Hepatocyte (in vitro differentiated cells): ENCODE measurements around the gene PTPRM. TPM values are rescaled to one million over a fixed set of nuclear protein-coding genes. Genes with fewer than 3 reads are reported as not detected.

Source experiments
- DNase-seq: peaks from one replicate; pipeline ENCODE4 v3.0.0-alpha.2; 2016; ENCODE audit warnings: low spot score
- H2AFZ ChIP-seq: fragments of 200-600 bp; sonication (generic); 2 replicates; pipeline ENCODE4 v1.6.0; 2016; ENCODE audit warnings: antibody characterized with exemption, mild to moderate bottlenecking
- H3K27ac ChIP-seq: fragments of 200-600 bp; sonication (generic); 2 replicates; pipeline ENCODE4 v1.5.1; 2016; ENCODE audit warnings: mild to moderate bottlenecking
- H3K27me3 ChIP-seq: fragments of 200-600 bp; sonication (generic); 2 replicates; pipeline ENCODE4 v1.6.1; 2016
- H3K36me3 ChIP-seq: fragments of 200-600 bp; sonication (generic); replicated peaks from 2 replicates; pipeline ENCODE4 v1.5.1; 2016; ENCODE audit warnings: low read depth; ENCODE audit not compliant: insufficient read depth
- H3K4me1 ChIP-seq: fragments of 200-600 bp; sonication (generic); 2 replicates; pipeline ENCODE4 v1.5.1; 2016; ENCODE audit warnings: mild to moderate bottlenecking, moderate library complexity; ENCODE audit not compliant: insufficient read depth
- H3K4me2 ChIP-seq: fragments of 200-600 bp; sonication (generic); 2 replicates; pipeline ENCODE4 v1.6.0; 2016
- H3K4me3 ChIP-seq: fragments of 200-600 bp; sonication (generic); 2 replicates; pipeline ENCODE4 v1.5.1; 2016; ENCODE audit warnings: mild to moderate bottlenecking
- H3K79me2 ChIP-seq: fragments of 200-600 bp; sonication (generic); 2 replicates; pipeline ENCODE4 v1.6.0; 2017; ENCODE audit warnings: mild to moderate bottlenecking
- H3K9me2 ChIP-seq: fragments of 200-600 bp; sonication (generic); replicated peaks from 2 replicates; pipeline ENCODE4 v1.6.0; 2017; ENCODE audit warnings: mild to moderate bottlenecking; ENCODE audit not compliant: insufficient read depth
- H3K9me3 ChIP-seq: fragments of 200-600 bp; sonication (generic); 2 replicates; pipeline ENCODE4 v1.5.1; 2016; ENCODE audit warnings: low read depth, mild to moderate bottlenecking
- H4K20me1 ChIP-seq: fragments of 200-600 bp; sonication (generic); 2 replicates; pipeline ENCODE4 v1.6.0; 2016; ENCODE audit warnings: mild to moderate bottlenecking; ENCODE audit not compliant: insufficient read depth, poor library complexity, severe bottlenecking
- EZH2 ChIP-seq: fragments of 200-600 bp; sonication (generic); IDR thresholded peaks from 2 replicates; pipeline ENCODE4 v1.6.1; 2016; ENCODE audit warnings: antibody characterized with exemption, mild to moderate bottlenecking, borderline replicate concordance
- EZH2phosphoT487 ChIP-seq: fragments of 200-600 bp; sonication (generic); IDR thresholded peaks from one replicate; pipeline ENCODE4 v1.6.1; 2018; ENCODE audit warnings: antibody characterized with exemption, mild to moderate bottlenecking, low read depth, moderate library complexity; ENCODE audit not compliant: unreplicated experiment, severe bottlenecking
- WGBS: methylation state at CpG from one replicate; pipeline ENCODE4 v1.1.6; 2016; ENCODE audit warnings: low lambda C conversion rate; ENCODE audit errors: missing lambda C conversion rate; 5-methylcytosine and 5-hydroxymethylcytosine counted together
- polyA plus RNA-seq: library from polyadenylated mRNA; unstranded; fragments of >200 nt; fragmentation: Nextera tagmentation; extraction: Ambion mirVana; gene quantifications from 2 replicates; pipeline ENCODE4 v1.2.1, GENCODE V29; 2016
- total RNA-seq: library from RNA; depleted of rRNA; stranded (reverse); fragments of >200 nt; gene quantifications from 2 replicates; pipeline ENCODE4 v1.2.3, GENCODE V29; 2014
- TF ChIP-seq, protein P1 (sequence below): fragments of 200-600 bp; sonication (generic); IDR thresholded peaks from 2 replicates; pipeline ENCODE4 v1.5.1; 2016; ENCODE audit warnings: antibody characterized with exemption, mild to moderate bottlenecking; ENCODE audit not compliant: poor library complexity

Gene PTPRM
- total and polyA plus RNA-seq, 2 experiments from 2014 or later, result 26.1 to 47.4 TPM

- H2AFZ ChIP-seq, result no peak overlapping the region
- no peak overlapping the region for H3K4me2 ChIP-seq
- H4K20me1 ChIP-seq, result peaks cover 5% of the 10 kb centered on the region
- no peaks in the 10 kb centered on the region for H3K9me2 ChIP-seq
- H3K27ac ChIP-seq, result no peak overlapping the region
- WGBS, result 84% methylated on average over 2 of the region's 2 CpGs
- H3K4me1 ChIP-seq, result peaks cover 5% of the 10 kb centered on the region
- H3K36me3 ChIP-seq, result no peaks in the 10 kb centered on the region
- H3K9me3 ChIP-seq, result no peaks in the 10 kb centered on the region
- H3K27me3 ChIP-seq, result no peaks in the 10 kb centered on the region
- no peak overlapping the region for H3K4me3 ChIP-seq
- H3K79me2 ChIP-seq, result peaks cover 82% of the 10 kb centered on the region
- TF ChIP-seq, protein P1, sequence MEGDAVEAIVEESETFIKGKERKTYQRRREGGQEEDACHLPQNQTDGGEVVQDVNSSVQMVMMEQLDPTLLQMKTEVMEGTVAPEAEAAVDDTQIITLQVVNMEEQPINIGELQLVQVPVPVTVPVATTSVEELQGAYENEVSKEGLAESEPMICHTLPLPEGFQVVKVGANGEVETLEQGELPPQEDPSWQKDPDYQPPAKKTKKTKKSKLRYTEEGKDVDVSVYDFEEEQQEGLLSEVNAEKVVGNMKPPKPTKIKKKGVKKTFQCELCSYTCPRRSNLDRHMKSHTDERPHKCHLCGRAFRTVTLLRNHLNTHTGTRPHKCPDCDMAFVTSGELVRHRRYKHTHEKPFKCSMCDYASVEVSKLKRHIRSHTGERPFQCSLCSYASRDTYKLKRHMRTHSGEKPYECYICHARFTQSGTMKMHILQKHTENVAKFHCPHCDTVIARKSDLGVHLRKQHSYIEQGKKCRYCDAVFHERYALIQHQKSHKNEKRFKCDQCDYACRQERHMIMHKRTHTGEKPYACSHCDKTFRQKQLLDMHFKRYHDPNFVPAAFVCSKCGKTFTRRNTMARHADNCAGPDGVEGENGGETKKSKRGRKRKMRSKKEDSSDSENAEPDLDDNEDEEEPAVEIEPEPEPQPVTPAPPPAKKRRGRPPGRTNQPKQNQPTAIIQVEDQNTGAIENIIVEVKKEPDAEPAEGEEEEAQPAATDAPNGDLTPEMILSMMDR, result no peak
- TF ChIP-seq EZH2, result no peak
- no peak for TF ChIP-seq EZH2phosphoT487
- no peak for DNase-seq
These were observed 5.7 kb downstream of the PTPRM start for GRCh38 chr18:7572822-7573221.

GRCh38 chr18:7575465-7576028 is 8.4 kb downstream of the PTPRM start:
- no peak overlapping the region for H3K27ac ChIP-seq
- H4K20me1 ChIP-seq, result no peaks in the 10 kb centered on the region
- H2AFZ ChIP-seq, result no peak overlapping the region
- no peaks in the 10 kb centered on the region for H3K36me3 ChIP-seq
- H3K4me2 ChIP-seq, result no peak overlapping the region
- no peaks in the 10 kb centered on the region for H3K27me3 ChIP-seq
- H3K4me1 ChIP-seq, result peaks cover 6% of the 10 kb centered on the region
- TF ChIP-seq, protein P1, result no peak
- TF ChIP-seq EZH2phosphoT487 (no peak), EZH2 (no peak)
- peaks cover 81% of the 10 kb centered on the region for H3K79me2 ChIP-seq
- H3K9me2 ChIP-seq, result no peaks in the 10 kb centered on the region
- no peaks in the 10 kb centered on the region for H3K9me3 ChIP-seq
- H3K4me3 ChIP-seq, result no peak overlapping the region
- 88% methylated on average over 2 of the region's 2 CpGs for WGBS
- no peak for DNase-seq

DNA sequence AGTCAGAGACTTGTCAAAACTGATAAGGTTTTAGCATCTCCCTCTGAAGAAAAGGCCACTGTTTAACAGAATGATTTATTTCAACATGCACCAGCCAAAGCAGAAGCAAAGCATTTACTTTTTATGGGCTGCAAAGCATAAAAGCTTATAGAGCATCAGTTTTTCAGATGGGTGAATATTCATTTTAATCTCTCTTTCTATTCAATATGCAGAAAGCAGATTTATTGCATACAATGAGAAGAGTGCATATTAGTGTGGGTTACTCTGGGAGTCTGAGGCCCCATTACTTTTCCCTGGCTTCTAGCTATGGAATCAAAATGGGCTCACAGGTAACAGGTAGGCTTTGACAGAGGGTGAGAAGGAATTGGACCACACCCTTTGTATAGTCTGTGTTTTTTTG is 9.0 kb downstream of the PTPRM start:
- no peak overlapping the region for H2AFZ ChIP-seq
- DNase-seq, result no peak
- TF ChIP-seq EZH2 (no peak), EZH2phosphoT487 (no peak)
- TF ChIP-seq, protein P1, result no peak
- H3K79me2 ChIP-seq, result peaks cover 75% of the 10 kb centered on the region
- peaks cover 6% of the 10 kb centered on the region for H3K4me1 ChIP-seq
- H3K27me3 ChIP-seq, result no peaks in the 10 kb centered on the region
- no peak overlapping the region for H3K4me2 ChIP-seq
- H3K9me3 ChIP-seq, result no peaks in the 10 kb centered on the region
- H3K9me2 ChIP-seq, result no peaks in the 10 kb centered on the region
- H3K4me3 ChIP-seq, result no peak overlapping the region
- H3K27ac ChIP-seq, result no peak overlapping the region
- no peaks in the 10 kb centered on the region for H4K20me1 ChIP-seq
- H3K36me3 ChIP-seq, result no peaks in the 10 kb centered on the region

GRCh38 chr18:7576685-7577084 is 9.6 kb downstream of the PTPRM start:
- peaks cover 71% of the 10 kb centered on the region for H3K79me2 ChIP-seq
- no peak for TF ChIP-seq EZH2phosphoT487
- no peak for TF ChIP-seq EZH2
- TF ChIP-seq, protein P1, result no peak
- DNase-seq, result no peak
- peaks cover 6% of the 10 kb centered on the region for H3K4me1 ChIP-seq
- H3K27me3 ChIP-seq, result no peaks in the 10 kb centered on the region
- H3K4me3 ChIP-seq, result no peak overlapping the region
- no peak overlapping the region for H3K27ac ChIP-seq
- H3K9me3 ChIP-seq, result no peaks in the 10 kb centered on the region
- no peak overlapping the region for H2AFZ ChIP-seq
- H4K20me1 ChIP-seq, result no peaks in the 10 kb centered on the region
- no peaks in the 10 kb centered on the region for H3K36me3 ChIP-seq
- H3K9me2 ChIP-seq, result no peaks in the 10 kb centered on the region
- no peak overlapping the region for H3K4me2 ChIP-seq
